NCI-H226 (cell line): ENCODE measurements around the gene EVC2.

Source experiments
- DNase-seq: peaks from one replicate; pipeline ENCODE4 v3.0.0-alpha.2; 2015

Gene EVC2

DNA sequence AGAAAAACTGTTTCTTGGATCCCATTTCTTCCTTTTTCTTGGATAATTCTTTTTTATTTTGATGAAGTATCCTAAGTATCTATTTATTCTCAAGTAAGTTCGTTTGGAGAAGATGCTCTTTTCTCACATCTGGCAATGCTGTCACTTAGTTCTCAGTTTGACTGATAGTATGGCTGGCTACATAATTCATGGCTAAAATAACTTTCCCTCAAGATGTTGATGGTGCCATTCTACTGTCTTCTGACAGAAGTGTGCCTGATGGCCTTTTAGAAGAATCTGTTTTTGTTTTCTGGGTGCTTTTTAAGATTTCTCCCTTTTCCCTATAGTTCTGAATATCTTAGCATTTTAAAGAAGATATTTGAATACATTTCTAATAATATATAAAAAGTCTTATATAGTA is 41.6 kb downstream of the EVC2 start:
- DNase-seq = no peak

DNA sequence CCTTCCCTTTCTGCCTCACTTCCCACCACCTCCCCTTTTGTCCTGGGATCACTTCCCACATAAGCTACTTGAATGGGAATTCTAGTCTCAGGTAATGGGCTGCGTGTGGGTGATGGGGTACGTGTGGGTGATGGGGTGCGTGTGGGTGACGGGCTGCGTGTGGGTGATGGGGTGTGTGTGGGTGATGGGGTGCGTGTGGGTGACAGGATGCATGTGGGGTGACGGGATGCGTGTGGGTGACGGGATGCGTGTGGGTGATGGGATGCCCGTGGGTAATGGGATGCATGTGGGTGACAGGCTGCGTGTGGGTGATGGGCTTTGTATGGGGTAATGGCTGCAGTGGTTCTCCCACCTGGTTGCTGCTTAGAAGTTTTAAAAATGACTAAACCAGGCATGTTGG is 43.6 kb downstream of the EVC2 start:
- DNase-seq = no peak

- DNase-seq = no peak
Observed at GRCh38 chr4:5662555-5662954, 45.8 kb downstream of the EVC2 start.

DNA sequence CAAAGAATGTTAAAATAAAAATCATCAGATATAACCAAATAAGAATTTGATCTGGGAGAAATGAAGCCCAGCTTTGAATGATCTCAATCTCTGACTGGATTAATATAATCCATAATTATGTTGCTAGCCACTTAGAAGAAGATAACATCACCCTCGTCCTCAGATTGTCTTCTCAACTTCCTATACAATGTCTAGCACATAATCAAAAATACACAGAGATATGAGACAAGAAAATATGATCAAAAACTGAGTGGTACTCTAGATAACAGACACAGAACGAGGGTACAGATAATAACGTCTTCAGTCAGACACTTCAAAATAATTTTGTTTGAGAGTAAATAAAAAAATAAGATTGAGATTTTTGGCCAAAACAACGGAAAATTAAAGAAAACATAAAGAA is 47.1 kb downstream of the EVC2 start:
- DNase-seq = no peak

DNA sequence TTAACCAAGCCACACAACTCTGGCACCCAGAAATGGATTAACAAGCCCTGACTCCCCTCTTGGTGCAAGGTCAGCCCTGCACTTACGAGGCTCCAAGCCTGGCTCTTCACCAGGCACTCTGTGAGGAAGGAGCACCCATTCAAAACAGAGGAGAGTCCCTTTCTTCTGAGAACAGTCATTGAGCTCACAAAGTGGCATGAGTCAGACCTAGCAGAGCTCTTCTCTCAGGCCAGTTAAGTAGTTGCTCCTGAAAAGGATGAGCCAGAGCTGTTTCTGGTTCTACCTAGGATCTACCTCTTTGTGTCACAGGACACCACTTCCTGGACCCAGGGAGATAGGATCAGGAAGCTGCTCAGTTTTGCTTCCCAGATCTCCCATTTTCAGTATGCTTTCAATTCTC is 48.2 kb downstream of the EVC2 start:
- no peak for DNase-seq

DNA sequence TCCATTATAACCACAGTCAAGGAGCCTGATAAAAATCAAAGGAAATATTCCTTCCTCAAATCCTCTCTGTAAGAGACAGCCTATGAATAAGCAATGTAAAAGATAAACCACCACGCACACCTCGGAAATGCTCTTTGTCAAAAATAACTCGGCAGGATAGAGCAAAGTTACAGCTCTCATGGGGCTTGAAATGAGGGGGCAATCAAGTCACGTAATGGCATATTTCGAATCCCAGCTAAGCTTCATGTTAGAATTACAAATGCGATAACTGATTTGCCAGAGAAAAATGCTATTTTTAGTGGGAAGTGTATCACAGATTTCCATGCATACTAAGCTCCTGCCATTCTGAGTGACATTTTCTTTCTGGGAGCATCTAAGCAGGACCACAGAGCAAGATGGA is 49.4 kb downstream of the EVC2 start:
- no peak for DNase-seq

GRCh38 chr4:5656415-5656814 is 51.9 kb downstream of the EVC2 start:
- DNase-seq = no peak

GRCh38 chr4:5654791-5655190 is 53.6 kb downstream of the EVC2 start:
- no peak for DNase-seq

DNA sequence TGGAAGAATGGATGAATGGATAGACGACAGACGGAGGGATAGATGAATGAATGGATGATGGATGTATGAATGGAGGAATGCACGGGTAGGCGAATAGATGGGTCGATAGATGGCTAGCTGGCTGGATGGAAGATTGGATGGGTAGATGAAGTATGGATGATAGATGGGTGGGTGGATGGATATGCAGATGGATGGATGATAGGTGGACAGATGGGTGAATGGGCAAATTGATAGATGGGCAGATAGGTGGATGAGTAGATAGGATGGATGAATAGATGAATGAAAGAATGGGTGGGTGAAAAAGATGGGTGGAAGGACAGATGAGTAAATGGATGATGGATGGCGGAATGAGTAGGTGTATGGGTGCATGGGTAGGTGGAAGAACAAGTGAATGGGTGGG is 57.3 kb downstream of the EVC2 start:
- DNase-seq = no peak

GRCh38 chr4:5650040-5650439 is 58.3 kb downstream of the EVC2 start:
- DNase-seq = no peak

- DNase-seq = no peak
Observed at GRCh38 chr4:5647351-5647750, 61.0 kb downstream of the EVC2 start.

DNA sequence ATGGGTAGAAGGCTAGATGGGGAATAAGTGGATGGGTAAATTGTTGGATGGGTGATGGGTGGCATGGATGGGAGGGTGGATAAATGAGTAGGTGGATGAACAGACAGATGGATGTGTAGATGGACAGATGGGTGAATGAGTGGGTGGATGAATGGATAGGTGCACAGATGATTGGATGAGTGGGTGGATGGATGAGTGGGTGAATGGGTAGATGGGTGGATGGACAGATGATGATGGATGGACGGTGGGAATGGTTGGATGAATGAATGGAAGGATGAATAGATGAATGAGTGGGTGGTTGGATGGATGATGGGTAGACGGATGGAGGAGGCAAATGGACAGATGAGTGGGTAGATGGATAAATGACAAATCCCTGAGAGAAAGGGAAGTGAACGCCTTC is 68.3 kb downstream of the EVC2 start:
- DNase-seq = no peak

GRCh38 chr4:5639556-5639955 is 68.8 kb downstream of the EVC2 start:
- no peak for DNase-seq

DNA sequence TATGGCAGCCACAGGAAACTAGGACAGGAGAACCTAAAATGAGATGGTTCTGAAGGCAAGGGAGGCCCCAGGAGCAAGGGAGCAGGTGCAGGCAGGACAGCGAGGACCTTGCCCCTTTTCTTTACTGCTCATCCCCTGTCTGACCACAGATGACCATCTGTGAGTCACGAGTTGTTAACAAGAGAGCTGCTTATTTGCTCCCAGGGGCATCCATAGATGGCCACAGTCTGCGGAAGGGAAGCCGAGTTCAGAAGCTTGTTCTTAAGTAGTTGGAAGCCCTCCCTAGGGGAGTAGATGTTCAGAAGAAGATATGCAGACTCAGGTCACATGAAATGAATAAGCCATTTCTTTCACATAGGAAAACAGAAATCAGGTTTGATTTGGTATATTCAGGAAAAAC is 69.4 kb downstream of the EVC2 start:
- DNase-seq = no peak

- DNase-seq = peak; percentile 84
Observed at GRCh38 chr4:5638316-5638715, 70.0 kb downstream of the EVC2 start.

- DNase-seq = no peak
Observed at GRCh38 chr4:5636766-5637670, 71.3 kb downstream of the EVC2 start.

DNA sequence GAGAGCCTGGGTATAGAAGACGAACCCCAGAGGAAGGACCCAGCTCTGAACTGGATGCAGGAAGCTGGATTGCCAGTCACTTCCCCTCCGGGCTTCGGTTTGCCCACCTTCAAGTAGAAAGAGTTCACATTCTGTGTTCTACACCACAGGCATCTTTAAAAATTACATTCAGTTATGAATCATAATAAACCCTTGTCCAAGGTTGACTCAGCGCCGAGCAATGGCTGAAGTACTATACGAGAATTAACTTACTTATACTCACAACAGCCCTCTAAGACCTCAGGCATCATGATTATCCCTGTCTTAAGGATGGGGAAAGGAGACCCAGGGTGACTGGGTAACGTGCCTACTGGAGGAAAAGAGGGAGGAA is 72.5 kb downstream of the EVC2 start:
- DNase-seq = peak; percentile 72

DNA sequence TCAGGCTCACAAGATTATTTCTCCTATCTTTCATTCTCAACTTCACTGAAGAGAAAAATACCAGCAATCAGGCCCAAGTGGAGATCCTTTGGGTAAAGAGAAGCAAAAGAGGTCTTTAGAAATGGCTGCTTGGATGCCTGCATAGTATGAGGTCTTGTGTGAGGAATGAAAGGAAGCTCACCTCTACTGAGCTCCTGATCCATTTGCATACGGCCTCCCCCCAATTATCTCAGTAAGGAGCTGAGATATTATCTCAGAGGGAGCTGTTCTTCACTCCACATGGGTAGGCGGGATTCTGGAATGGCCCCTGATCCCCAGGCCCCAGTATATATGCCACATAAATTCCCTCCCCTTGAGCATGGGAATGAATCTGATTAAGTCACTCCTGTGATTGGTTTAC is 75.8 kb downstream of the EVC2 start:
- DNase-seq = no peak

DNA sequence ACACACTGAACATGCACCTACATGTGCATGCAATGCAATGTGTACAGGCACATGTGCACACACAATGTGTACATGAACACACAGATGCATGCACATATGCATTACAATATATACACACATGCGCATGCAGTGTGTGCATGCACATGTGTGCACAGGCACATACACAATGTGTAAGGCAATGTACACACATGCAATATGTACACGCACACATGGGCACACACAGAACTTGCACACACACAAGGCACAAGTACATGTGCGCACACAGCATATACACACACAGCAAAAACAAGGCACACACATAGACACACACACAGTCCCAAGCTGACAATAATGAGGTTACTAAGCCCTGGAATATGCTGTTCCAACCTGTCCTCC is 76.3 kb downstream of the EVC2 start:
- no peak for DNase-seq

DNA sequence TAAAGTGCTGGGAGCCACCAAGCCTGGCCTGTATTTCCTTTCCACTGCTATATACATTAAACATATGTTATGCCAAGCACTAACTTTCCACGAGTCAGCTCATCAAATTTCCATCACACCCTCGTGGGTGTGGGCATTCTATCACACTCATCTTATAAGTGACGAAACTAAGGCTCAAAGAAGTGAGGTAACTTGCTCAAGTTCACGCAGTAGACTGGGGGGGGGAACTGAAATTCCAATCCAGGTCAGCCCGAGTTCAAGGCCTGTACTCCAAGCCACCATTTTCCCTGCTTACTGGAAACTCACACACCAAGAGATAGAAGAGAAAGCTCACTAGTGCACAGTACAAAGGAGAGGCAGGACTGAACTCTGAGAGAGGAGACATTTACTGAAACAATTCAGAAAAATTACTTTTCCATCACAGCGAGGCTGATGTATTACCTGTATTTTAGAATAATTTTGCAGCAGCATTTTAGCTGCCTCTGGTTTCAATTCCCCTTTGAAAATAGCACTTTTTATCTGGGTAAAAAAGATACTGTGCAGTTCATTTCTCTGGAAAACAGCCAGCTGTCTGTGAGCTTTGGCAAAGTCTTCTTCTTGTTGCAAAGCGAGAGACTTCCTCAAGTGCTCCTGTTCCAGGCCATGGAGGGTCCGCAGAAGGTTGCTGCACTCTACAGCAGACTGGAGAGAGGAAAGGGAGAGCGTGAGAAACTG is 76.8 kb downstream of the EVC2 start:
- DNase-seq = no peak

DNA sequence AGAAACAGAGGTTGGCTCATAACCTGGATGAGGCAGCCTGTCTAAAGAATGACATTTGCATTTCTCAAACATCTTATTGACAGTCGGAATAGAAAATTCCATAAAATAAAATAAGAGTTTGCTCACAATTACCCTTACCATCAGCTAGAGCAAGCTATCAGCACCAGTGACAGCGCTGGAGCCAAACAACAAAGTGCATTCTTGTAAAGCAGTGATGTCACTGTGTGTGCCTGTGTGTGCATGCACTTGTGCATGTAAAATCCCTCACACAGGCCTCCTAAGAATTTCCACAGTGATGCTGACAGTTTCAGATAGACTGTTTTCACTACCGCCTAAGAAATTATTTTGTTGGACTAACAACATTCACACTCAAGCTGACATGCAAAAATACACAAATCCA is 77.6 kb downstream of the EVC2 start:
- no peak for DNase-seq

- DNase-seq = no peak
Observed at GRCh38 chr4:5629542-5629941, 78.8 kb downstream of the EVC2 start.

- DNase-seq = no peak
Observed at GRCh38 chr4:5626913-5627312, 81.4 kb downstream of the EVC2 start.

DNA sequence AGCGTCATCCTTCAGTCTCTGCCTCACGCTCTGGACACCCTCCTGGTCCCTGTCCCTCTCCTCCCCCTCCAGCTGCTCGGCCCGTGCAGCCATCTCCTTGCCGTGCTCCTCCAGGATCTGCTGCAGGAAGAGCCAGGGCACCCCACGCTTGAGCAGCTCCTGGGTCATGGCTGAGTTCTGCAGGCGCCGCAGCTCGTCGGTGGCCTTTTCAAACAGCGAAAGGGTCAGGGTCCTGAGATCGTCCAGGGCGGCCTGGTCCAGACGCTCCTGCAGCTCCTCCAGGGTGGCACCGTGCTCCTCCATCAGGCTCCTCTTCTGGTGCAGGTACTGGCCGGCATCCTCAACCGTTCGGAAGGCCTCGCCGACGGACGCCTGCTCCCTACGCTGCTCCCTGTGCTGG is 85.8 kb downstream of the EVC2 start:
- DNase-seq = no peak
